Mesothelial cell of epicardium (in vitro differentiated cells): ENCODE data around the gene SLC30A7. TPM values are rescaled to one million over a fixed set of nuclear protein-coding genes. Genes with fewer than 3 reads are reported as not detected.

Experiments
- DNase-seq, 2 experiments: peaks; one replicate each; pipeline ENCODE4 v3.0.0; 2021; ENCODE audit warnings: low spot score in 2 of 2; ENCODE audit not compliant: unreplicated experiment in 2 of 2
- H3K27ac Mint-ChIP-seq: 2 replicates; pipeline ENCODE4 v1.8.0; 2021; ENCODE audit warnings: mixed read lengths
- H3K27me3 Mint-ChIP-seq: 2 replicates; pipeline ENCODE4 v1.8.0; 2021; ENCODE audit warnings: low read depth, mixed read lengths
- H3K36me3 Mint-ChIP-seq: 2 replicates; pipeline ENCODE4 v1.8.0; 2021; ENCODE audit warnings: mixed read lengths
- H3K4me1 Mint-ChIP-seq: 2 replicates; pipeline ENCODE4 v1.8.0; 2021; ENCODE audit warnings: mixed read lengths
- H3K4me3 Mint-ChIP-seq: 2 replicates; pipeline ENCODE4 v1.8.0; 2021; ENCODE audit warnings: mild to moderate bottlenecking, moderate library complexity, mixed read lengths
- H3K9me3 Mint-ChIP-seq: 2 replicates; pipeline ENCODE4 v1.8.0; 2021; ENCODE audit warnings: mixed read lengths
- CTCF ChIP-seq: fragments of 200-600 bp; sonication (generic); IDR thresholded peaks from one replicate; pipeline ENCODE4 v1.5.0; 2021; ENCODE audit warnings: antibody characterized with exemption; ENCODE audit not compliant: unreplicated experiment
- total RNA-seq: library from RNA; stranded (reverse); gene quantifications from 3 replicates; pipeline ENCODE4 v1.2.1, GENCODE V29; 2021

The SLC30A7 gene
- total RNA-seq, 1 donor from 2014 or later: 43.5 TPM

GRCh38 chr1:100904528-100904927 is 8.6 kb downstream of the SLC30A7 start:
- peaks cover 21% of the 10 kb centered on the region for H3K4me1 Mint-ChIP-seq
- TF ChIP-seq CTCF: no peak
- H3K9me3 Mint-ChIP-seq: peaks cover 8% of the 10 kb centered on the region
- no peak for DNase-seq
- no peaks in the 10 kb centered on the region for H3K27me3 Mint-ChIP-seq
- no peak overlapping the region for H3K4me3 Mint-ChIP-seq
- H3K36me3 Mint-ChIP-seq: peaks cover 44% of the 10 kb centered on the region
- no peak overlapping the region for H3K27ac Mint-ChIP-seq

DNA sequence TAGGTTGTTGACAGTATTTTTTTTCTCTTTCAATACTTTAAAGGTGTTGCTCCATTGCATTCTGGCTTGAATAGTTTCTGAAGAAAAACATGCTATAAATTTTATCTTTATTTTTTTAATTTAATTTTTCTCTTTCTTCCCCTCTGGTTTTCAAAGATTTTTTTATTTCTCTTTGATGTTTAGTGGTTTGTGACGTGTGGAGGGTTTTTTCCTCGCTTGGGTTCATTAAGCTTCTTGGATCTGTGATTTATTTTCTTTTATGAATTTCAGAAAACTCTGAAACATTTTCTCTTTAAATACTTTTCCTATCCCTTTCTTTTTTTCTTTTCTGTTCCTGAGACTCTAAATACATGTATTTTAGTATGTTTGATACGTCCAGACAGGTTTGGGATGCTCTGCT is 9.3 kb downstream of the SLC30A7 start:
- peaks cover 40% of the 10 kb centered on the region for H3K36me3 Mint-ChIP-seq
- H3K27ac Mint-ChIP-seq: no peak overlapping the region
- no peaks in the 10 kb centered on the region for H3K27me3 Mint-ChIP-seq
- H3K4me1 Mint-ChIP-seq: peaks cover 28% of the 10 kb centered on the region
- DNase-seq: no peak
- TF ChIP-seq CTCF: no peak
- H3K9me3 Mint-ChIP-seq: peaks cover 8% of the 10 kb centered on the region
- no peak overlapping the region for H3K4me3 Mint-ChIP-seq

DNA sequence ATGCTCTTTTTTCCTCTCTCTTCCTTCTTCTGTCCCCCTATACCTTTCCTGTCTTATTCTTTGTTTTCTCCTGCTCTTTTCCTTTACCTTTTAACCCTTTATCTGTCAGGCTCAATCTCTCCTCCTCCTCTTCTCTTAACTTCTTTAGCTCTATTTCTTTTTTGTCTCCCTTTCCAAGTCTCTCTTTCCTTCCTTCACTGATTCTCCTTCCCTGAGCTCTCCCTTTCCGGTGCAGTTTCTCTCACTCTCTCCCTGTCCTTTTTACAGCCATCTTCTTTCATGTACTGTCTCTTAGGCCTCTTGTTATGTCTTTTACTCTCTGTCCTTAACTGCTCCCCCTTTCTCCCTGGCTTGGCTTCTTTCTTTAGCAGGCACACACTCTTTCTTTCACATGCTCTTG is 12.0 kb downstream of the SLC30A7 start:
- H3K36me3 Mint-ChIP-seq: peaks cover 46% of the 10 kb centered on the region

DNA sequence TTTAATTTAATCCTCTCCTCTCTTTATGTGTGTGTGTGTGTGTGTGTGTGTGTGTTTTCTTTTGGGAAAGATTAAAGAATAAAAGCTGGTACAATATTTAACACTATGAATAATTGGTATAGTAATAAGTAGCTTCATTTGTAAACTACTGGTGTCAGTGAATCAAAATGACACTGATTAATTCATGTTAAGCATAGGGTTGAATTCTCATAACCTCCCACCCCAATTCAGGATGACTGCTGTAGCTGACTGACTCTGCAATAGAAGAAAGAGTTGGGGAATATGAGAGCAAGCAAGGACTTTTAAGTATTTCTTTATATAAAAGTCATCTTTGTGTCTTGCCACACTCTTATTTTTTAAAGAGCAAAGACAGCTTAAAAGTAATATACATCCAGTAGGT is 13.1 kb downstream of the SLC30A7 start:
- Mint-ChIP-seq H3K9me3 (peaks cover 8% of the 10 kb centered on the region), H3K27ac (peak overlapping the region; percentile 77), H3K36me3 (peaks cover 54% of the 10 kb centered on the region)

More for the DNA sequence above, 12.0 kb downstream of the SLC30A7 start:
- no peaks in the 10 kb centered on the region for H3K27me3 Mint-ChIP-seq
- peaks cover 31% of the 10 kb centered on the region for H3K4me1 Mint-ChIP-seq
- no peak for DNase-seq
- H3K27ac Mint-ChIP-seq: peak overlapping the region; percentile 92
- peaks cover 8% of the 10 kb centered on the region for H3K9me3 Mint-ChIP-seq
- TF ChIP-seq CTCF: no peak
- H3K4me3 Mint-ChIP-seq: no peak overlapping the region

DNA sequence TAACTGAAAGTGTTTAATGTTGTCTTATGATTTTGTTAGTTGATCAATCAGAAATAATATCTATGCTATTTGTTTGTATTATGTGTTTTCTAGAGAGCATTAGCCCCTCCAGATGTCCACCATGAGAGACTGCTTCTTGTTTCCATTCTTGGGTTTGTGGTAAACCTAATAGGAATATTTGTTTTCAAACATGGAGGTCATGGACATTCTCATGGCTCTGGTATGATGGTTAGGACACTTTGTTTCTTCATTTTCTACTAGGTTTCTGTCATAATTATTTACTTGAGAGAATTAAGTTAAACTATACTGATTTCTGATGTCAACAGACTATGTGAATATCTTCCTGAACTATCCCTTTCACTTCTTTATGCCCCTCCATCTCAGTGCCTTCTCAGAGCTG is 16.1 kb downstream of the SLC30A7 start:
- H3K27ac Mint-ChIP-seq: no peak overlapping the region
- peaks cover 31% of the 10 kb centered on the region for H3K4me1 Mint-ChIP-seq
- H3K27me3 Mint-ChIP-seq: no peaks in the 10 kb centered on the region
- no peaks in the 10 kb centered on the region for H3K9me3 Mint-ChIP-seq
- TF ChIP-seq CTCF: no peak
- no peak overlapping the region for H3K4me3 Mint-ChIP-seq
- DNase-seq: no peak
- H3K36me3 Mint-ChIP-seq: peaks cover 42% of the 10 kb centered on the region

More for the DNA sequence above, 13.1 kb downstream of the SLC30A7 start:
- no peak for TF ChIP-seq CTCF
- no peaks in the 10 kb centered on the region for H3K27me3 Mint-ChIP-seq
- no peak overlapping the region for H3K4me3 Mint-ChIP-seq
- peaks cover 31% of the 10 kb centered on the region for H3K4me1 Mint-ChIP-seq
- no peak for DNase-seq

DNA sequence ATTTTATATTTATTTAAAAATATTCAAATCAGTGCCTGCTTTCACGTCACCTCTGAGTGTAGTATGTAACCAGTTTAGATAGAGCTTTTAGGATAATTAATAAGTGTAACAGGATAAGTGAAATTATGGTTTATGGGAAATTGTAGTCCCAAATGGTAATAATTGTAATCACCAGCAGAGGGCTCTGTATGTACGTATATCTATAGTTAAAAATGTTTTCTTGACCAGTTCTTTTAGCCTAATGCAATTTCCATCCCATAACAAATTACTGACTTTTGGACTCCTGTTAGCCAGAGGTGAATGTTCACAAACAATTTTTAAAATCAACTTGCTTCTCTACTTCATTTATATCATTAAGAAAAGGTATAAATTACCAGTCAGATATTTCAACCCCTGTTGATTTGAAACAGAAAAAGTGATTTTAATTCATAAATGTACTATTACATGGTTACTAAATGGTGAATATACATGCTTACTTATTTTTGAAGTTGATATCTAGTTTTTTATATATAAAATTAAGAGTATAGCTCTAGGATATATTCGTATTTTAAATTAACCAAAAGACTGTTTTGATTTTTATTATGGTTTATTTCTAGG is 25.3 kb downstream of the SLC30A7 start:
- DNase-seq: no peak
- Mint-ChIP-seq H3K36me3 (peaks cover 25% of the 10 kb centered on the region), H3K9me3 (peaks cover 9% of the 10 kb centered on the region), H3K27ac (no peak overlapping the region), H3K27me3 (no peaks in the 10 kb centered on the region), H3K4me1 (peaks cover 17% of the 10 kb centered on the region), H3K4me3 (no peak overlapping the region)
- TF ChIP-seq CTCF: peak; percentile 91
